Measurements from ENCODE around the gene SEPTIN12. TPM values are rescaled to one million over a fixed set of nuclear protein-coding genes. Genes with fewer than 3 reads are reported as not detected.
A peak's percentile ranks its signal among the peaks of the same experiment; 100 is the strongest.

Gene SEPTIN12
- total RNA-seq, 4 donors from 2014 or later = not detected

DNA sequence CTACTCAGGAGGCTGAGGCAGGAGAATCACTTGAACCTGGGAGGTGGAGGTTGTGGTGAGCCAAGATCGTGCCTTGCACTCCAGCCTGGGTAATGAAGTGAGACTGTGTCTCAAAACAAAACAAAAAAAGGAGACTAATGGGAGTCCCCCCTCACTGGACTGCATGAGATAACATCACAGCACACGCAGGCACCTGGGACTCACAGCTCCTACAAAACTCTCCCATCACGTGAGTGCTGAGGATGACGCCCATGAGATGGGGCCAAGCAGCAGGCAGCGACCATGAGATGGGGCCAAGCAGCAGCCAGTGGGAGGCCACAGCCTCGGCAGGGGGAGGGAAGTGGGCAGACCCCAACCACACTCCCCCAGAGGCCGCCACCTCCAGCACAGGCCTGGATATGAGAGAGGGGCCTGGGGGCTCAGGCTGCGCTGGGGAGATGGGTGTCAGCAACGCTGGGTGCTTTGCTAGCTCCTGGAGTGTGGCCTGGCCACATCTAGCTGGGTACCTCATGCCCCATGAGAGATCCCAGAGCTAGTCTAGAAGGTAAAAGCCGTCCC is 38.4 kb downstream of the SEPTIN12 start:
- H3K36me3 ChIP-seq = peaks cover 0 to 64% of the 10 kb centered on the region in 2 donors
- ATAC-seq = no peak
- WGBS, 2 donors (ENCODE audit: low coverage in 1 of 2) = 80% methylated on average over 7 of the region's 10 CpGs; no CpG with 5 or more reads in 1 of the 2 donors
- H3K4me1 ChIP-seq = peaks cover 0 to 17% (median 3%) of the 10 kb centered on the region in 3 donors
- no peak overlapping the region for H3K27ac ChIP-seq
- TF ChIP-seq, protein P1, sequence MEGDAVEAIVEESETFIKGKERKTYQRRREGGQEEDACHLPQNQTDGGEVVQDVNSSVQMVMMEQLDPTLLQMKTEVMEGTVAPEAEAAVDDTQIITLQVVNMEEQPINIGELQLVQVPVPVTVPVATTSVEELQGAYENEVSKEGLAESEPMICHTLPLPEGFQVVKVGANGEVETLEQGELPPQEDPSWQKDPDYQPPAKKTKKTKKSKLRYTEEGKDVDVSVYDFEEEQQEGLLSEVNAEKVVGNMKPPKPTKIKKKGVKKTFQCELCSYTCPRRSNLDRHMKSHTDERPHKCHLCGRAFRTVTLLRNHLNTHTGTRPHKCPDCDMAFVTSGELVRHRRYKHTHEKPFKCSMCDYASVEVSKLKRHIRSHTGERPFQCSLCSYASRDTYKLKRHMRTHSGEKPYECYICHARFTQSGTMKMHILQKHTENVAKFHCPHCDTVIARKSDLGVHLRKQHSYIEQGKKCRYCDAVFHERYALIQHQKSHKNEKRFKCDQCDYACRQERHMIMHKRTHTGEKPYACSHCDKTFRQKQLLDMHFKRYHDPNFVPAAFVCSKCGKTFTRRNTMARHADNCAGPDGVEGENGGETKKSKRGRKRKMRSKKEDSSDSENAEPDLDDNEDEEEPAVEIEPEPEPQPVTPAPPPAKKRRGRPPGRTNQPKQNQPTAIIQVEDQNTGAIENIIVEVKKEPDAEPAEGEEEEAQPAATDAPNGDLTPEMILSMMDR (IDR thresholded peaks at IDR 0.05) = no peak
- TF ChIP-seq EP300 (IDR thresholded peaks at IDR 0.05) (no peak), POLR2AphosphoS5 (IDR thresholded peaks at IDR 0.05) (no peak), POLR2A (IDR thresholded peaks at IDR 0.05) (no peak)
- no peak overlapping the region for H3K4me3 ChIP-seq
- no peaks in the 10 kb centered on the region for H3K27me3 ChIP-seq
- H3K9me3 ChIP-seq = no peaks in the 10 kb centered on the region

DNA sequence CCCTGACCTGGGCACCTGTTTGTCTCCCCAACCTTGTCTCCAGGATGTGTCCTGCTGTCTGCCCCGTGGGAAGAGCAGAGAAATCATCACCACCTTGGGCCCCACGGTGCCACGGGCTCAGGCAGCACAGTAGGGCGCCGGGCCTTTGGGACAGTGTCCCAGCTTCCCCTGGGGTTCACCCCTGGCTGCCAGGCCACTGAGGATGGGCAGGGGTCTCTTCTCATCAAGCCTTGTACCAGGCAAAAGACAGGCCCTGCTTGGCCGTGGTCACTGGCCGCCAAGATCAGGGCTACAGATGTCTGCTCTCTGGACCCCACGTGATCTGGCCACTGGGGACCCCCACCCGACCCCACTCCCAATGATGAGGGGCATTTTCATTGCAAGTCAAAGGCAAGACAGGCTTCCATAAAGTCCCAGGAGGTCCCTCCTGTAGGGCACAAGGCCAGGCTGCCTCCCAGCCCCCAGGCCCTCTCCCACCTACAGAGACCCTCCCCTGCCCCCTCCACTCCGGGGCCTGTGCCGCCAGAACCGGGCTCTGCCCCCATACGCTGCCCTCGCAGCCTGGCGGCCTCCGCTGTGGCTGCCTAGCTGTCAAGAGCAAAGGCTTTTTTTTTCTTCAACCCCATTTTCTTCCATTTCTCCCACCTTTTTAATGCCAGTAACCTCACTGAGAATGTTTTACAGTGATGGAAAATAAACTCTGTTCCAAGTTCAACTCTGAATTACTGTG is 39.3 kb downstream of the SEPTIN12 start:
- ATAC-seq = no peak
- Histone ChIP-seq H3K36me3 (peaks cover 0 to 55% of the 10 kb centered on the region in 2 donors), H3K27ac (no peak overlapping the region), H3K4me3 (no peak overlapping the region), H3K9me3 (no peaks in the 10 kb centered on the region), H3K27me3 (no peaks in the 10 kb centered on the region), H3K4me1 (peaks cover 0 to 17% (median 3%) of the 10 kb centered on the region in 3 donors)
- 96% methylated on average over 6 of the region's 16 CpGs; no CpG with 5 or more reads in 1 of the 2 donors for WGBS, 2 donors (ENCODE audit: low coverage in 1 of 2)
- no peak for TF ChIP-seq POLR2AphosphoS5 (IDR thresholded peaks at IDR 0.05)
- TF ChIP-seq POLR2A (IDR thresholded peaks at IDR 0.05) = no peak
- TF ChIP-seq, protein P1 (IDR thresholded peaks at IDR 0.05) = no peak
- no peak for TF ChIP-seq EP300 (IDR thresholded peaks at IDR 0.05)

DNA sequence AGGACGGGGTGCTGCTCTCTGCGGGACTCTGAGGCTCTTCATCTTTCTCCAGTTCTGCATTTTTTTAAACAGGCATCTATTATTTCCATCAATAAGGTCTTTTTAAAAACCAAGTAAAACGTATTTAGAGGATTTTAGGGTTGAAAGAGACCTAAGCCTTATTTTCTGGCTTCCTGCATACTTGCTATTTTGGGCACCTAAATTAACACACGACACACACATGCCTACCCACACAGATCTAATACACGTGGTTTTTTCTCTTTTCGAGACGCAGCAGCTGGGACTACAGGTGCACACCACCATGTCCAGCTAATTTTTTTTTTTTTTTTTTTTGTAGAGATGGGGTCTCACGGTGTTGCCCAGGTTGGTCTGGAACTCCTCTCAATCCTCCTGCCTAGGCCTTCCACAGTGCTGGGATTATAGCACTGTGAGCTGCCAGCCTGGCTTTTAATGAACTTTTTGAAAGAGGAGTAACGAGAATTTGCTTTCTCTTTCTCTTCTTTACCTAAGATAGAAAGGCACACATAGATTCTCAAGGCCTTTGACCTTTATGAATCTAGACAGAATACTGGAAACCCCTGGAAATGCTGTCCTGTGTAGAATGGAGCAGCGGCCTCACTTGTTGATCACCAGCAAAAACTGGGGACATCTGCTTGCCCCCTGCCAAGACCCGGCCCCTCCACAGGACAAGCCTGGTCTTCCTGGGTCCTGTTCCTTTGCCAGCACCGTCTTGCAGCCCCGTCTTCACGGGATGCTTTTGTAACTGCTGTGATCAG is 40.1 kb downstream of the SEPTIN12 start:
- no peak for TF ChIP-seq POLR2AphosphoS5 (IDR thresholded peaks at IDR 0.05)
- TF ChIP-seq POLR2A (IDR thresholded peaks at IDR 0.05) = no peak
- TF ChIP-seq, protein P1 (IDR thresholded peaks at IDR 0.05) = no peak
- TF ChIP-seq EP300 (IDR thresholded peaks at IDR 0.05) = no peak
- Histone ChIP-seq H3K36me3 (peaks cover 0 to 47% of the 10 kb centered on the region in 2 donors), H3K27ac (peak overlapping the region in 1 of 4 donors; percentile 39), H3K4me3 (no peak overlapping the region), H3K4me1 (peaks cover 0 to 22% (median 3%) of the 10 kb centered on the region in 3 donors), H3K9me3 (no peaks in the 10 kb centered on the region), H3K27me3 (no peaks in the 10 kb centered on the region)
- ATAC-seq = no peak
- 69 to 70% methylated on average over 7 to 13 of the region's 14 CpGs for WGBS, 2 donors (ENCODE audit: low coverage in 1 of 2)

DNA sequence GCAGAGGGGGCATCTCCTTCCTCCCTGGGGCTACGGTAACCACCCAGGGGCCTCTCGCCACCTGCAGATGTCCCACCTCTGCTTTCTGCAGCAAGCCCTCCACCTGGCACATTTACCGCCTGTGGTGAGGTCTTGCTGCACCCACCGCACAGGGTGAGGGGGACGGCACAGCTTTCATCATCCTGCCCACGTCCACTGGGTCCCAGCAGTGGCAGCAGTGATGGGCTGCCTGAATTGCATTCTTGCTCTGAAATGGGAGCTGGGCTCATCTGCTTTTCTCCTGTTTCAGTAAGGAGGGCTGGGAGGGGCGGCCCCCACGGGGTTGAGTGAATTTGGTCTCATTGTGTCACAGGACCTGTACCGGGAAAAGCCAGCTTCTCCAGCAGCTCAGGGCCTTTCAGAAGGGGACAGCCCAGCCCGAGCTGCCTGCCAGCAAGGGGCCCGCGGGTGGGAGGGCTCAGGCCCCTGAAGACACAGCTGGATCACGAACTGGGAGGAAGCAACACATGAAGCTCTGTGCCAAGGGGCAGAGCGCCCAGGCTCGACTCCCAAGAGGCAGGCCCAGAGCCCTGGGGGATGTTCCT is 41.1 kb downstream of the SEPTIN12 start:
- Histone ChIP-seq H3K4me1 (peaks cover 0 to 27% (median 3%) of the 10 kb centered on the region in 3 donors), H3K36me3 (peaks cover 0 to 37% of the 10 kb centered on the region in 2 donors), H3K9me3 (no peaks in the 10 kb centered on the region), H3K27ac (peak overlapping the region in 1 of 4 donors; percentile 39), H3K4me3 (no peak overlapping the region), H3K27me3 (no peaks in the 10 kb centered on the region)
- ATAC-seq = no peak
- 53% methylated on average over 4 of the region's 15 CpGs; no CpG with 5 or more reads in 1 of the 2 donors for WGBS, 2 donors (ENCODE audit: low coverage in 1 of 2)
- TF ChIP-seq, protein P1 (IDR thresholded peaks at IDR 0.05) = no peak
- no peak for TF ChIP-seq POLR2A (IDR thresholded peaks at IDR 0.05)
- TF ChIP-seq POLR2AphosphoS5 (IDR thresholded peaks at IDR 0.05) = no peak
- no peak for TF ChIP-seq EP300 (IDR thresholded peaks at IDR 0.05)
